Hematopoietic multipotent progenitor cell treated with erythropoietin and hydrocortisone succinate and interleukin-3 and kit ligand, for 15 days (in vitro differentiated cells): ENCODE data around the gene AFDN.

Experiments
- DNase-seq: peaks from one replicate; pipeline ENCODE4 v3.0.0-alpha.2; 2015; ENCODE audit warnings: low spot score

Gene AFDN

GRCh38 chr6:167826896-167827582 is at the start of gene AFDN:
Gene AFDN (plus strand): TSS chr6:167826911. CDS start chr6:167827133, 222 bp downstream.
- DNase-seq, result no peak

- no peak for DNase-seq
Measured at GRCh38 chr6:167778497-167779128, 48.1 kb upstream of the AFDN start.

- no peak for DNase-seq
Measured at GRCh38 chr6:167779129-167779992, 47.4 kb upstream of the AFDN start.

- no peak for DNase-seq
Measured at GRCh38 chr6:167779993-167780655, 46.6 kb upstream of the AFDN start.

GRCh38 chr6:167781066-167781767 is 45.5 kb upstream of the AFDN start:
- no peak for DNase-seq

- DNase-seq, result no peak
Measured at GRCh38 chr6:167781868-167782267, 44.8 kb upstream of the AFDN start.

- no peak for DNase-seq
Measured at GRCh38 chr6:167782698-167783517, 43.8 kb upstream of the AFDN start.

- DNase-seq, result no peak
Measured at GRCh38 chr6:167786853-167787675, 39.6 kb upstream of the AFDN start.

GRCh38 chr6:167787896-167788562 is 38.7 kb upstream of the AFDN start:
- DNase-seq, result no peak

- DNase-seq, result no peak
Measured at GRCh38 chr6:167788563-167788903, 38.2 kb upstream of the AFDN start.

- no peak for DNase-seq
Measured at GRCh38 chr6:167789358-167789757, 37.4 kb upstream of the AFDN start.

- DNase-seq, result no peak
Measured at GRCh38 chr6:167791091-167791779, 35.5 kb upstream of the AFDN start.

- no peak for DNase-seq
Measured at GRCh38 chr6:167791780-167792478, 34.8 kb upstream of the AFDN start.

- DNase-seq, result no peak
Measured at GRCh38 chr6:167793421-167793820, 33.3 kb upstream of the AFDN start.

GRCh38 chr6:167794161-167795157 is 32.3 kb upstream of the AFDN start:
- DNase-seq, result no peak

GRCh38 chr6:167795321-167795811 is 31.3 kb upstream of the AFDN start:
- DNase-seq, result no peak

- DNase-seq, result no peak
Measured at GRCh38 chr6:167795874-167796191, 30.9 kb upstream of the AFDN start.
